ENCODE data around the gene OR13H1. TPM values are rescaled to one million over a fixed set of nuclear protein-coding genes. Genes with fewer than 3 reads are reported as not detected.
"Not testable (repeated sequence)": the region's sequence is repeated elsewhere in the genome, so short reads cannot be mapped to it uniquely, and the experiment has no call there.

OR13H1 gene, protein sequence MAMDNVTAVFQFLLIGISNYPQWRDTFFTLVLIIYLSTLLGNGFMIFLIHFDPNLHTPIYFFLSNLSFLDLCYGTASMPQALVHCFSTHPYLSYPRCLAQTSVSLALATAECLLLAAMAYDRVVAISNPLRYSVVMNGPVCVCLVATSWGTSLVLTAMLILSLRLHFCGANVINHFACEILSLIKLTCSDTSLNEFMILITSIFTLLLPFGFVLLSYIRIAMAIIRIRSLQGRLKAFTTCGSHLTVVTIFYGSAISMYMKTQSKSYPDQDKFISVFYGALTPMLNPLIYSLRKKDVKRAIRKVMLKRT
- total RNA-seq, result not detected

DNA sequence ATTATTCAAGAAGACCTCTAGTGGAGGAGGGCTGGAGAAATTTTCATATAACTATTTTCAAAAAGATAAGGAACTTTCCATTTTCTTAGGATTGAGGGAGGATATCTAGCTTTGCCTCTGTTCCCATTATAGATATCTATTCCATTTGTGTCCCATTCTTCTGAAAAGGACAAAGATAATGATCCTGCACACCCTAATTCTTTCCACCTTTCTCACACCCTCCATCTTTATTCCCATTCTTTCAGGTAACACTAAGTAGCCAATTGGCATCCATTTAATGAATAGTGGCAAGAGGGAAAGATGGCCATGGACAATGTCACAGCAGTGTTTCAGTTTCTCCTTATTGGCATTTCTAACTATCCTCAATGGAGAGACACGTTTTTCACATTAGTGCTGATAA is at the start of gene OR13H1:
Gene OR13H1 (plus strand): TSS at position 301 of the 400 bp plus-strand sequence. CDS start 0 bp downstream, at position 301.
- no peak within 1 kb of the TSS for H3K27ac ChIP-seq
- H3K4me1 ChIP-seq, result no peaks in the 10 kb centered on the region
- no peaks in the 10 kb centered on the region for H3K27me3 ChIP-seq
- TF ChIP-seq POLR2A (IDR thresholded peaks at IDR 0.05), result no peak
- TF ChIP-seq, protein P1, sequence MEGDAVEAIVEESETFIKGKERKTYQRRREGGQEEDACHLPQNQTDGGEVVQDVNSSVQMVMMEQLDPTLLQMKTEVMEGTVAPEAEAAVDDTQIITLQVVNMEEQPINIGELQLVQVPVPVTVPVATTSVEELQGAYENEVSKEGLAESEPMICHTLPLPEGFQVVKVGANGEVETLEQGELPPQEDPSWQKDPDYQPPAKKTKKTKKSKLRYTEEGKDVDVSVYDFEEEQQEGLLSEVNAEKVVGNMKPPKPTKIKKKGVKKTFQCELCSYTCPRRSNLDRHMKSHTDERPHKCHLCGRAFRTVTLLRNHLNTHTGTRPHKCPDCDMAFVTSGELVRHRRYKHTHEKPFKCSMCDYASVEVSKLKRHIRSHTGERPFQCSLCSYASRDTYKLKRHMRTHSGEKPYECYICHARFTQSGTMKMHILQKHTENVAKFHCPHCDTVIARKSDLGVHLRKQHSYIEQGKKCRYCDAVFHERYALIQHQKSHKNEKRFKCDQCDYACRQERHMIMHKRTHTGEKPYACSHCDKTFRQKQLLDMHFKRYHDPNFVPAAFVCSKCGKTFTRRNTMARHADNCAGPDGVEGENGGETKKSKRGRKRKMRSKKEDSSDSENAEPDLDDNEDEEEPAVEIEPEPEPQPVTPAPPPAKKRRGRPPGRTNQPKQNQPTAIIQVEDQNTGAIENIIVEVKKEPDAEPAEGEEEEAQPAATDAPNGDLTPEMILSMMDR (IDR thresholded peaks at IDR 0.05), result no peak
- H3K36me3 ChIP-seq, result no peaks in the 10 kb centered on the region
- no peak for DNase-seq
- no peaks in the 10 kb centered on the region for H3K9me3 ChIP-seq
- H3K4me3 ChIP-seq, result no peak within 1 kb of the TSS

DNA sequence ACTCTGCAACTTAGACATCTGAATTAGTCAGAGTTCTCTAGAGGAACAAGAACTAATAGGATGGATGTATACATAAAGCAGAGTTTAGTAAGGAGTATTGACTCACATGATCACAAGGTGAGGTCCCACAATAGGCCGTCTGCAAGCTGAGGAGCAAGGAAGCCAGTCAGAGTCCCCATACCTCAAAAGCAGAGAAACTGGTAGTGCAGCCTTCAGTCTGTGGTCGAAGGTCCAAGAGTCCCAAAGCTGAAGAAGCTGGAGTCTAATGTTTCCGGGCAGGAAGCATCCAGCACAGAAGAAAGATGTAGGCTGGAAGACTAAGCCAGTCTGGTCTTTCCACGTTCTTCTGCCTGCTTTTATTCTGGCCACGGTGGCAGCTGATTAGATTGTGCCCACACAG is 42.3 kb upstream of the OR13H1 start:
- not testable (repeated sequence) for H3K4me1 ChIP-seq, DNase-seq, H3K36me3 ChIP-seq, H3K27ac ChIP-seq, H3K27me3 ChIP-seq, H3K9me3 ChIP-seq, H3K4me3 ChIP-seq

- no peak overlapping the region for H3K27ac ChIP-seq
- no peak for TF ChIP-seq POLR2A (IDR thresholded peaks at IDR 0.05)
- TF ChIP-seq, protein P1 (IDR thresholded peaks at IDR 0.05), result no peak
- H3K4me3 ChIP-seq, result no peak overlapping the region
- H3K27me3 ChIP-seq, result no peaks in the 10 kb centered on the region
- DNase-seq, result no peak
- H3K9me3 ChIP-seq, result no peaks in the 10 kb centered on the region
- no peaks in the 10 kb centered on the region for H3K4me1 ChIP-seq
- H3K36me3 ChIP-seq, result no peaks in the 10 kb centered on the region
Measured at GRCh38 chrX:131513159-131513914, 30.5 kb upstream of the OR13H1 start.

DNA sequence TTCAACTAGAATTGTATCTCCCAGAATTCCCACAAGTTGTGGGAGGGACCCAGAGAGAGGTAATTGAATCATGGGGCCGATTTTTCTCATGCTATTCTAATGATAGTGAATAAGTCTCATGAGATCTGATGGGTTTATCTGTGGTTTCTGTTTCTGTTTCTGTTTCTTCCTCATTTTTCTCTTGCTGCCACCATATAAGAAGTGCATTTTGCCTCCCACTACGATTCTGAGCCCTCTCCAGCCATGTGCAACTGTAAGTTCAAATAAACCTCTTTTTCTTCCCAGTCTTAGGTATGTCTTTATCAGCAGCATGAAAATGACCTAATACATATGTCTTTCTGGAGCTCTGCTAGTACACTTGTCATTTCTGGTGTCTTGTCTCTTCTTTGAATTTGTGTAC is 22.1 kb upstream of the OR13H1 start:
- no peaks in the 10 kb centered on the region for H3K4me1 ChIP-seq
- no peaks in the 10 kb centered on the region for H3K36me3 ChIP-seq
- no peaks in the 10 kb centered on the region for H3K27me3 ChIP-seq
- no peak for TF ChIP-seq POLR2A (IDR thresholded peaks at IDR 0.05)
- TF ChIP-seq, protein P1 (IDR thresholded peaks at IDR 0.05), result no peak
- no peak overlapping the region for H3K4me3 ChIP-seq
- no peak for DNase-seq
- no peak overlapping the region for H3K27ac ChIP-seq
- H3K9me3 ChIP-seq, result no peaks in the 10 kb centered on the region

GRCh38 chrX:131544218-131544617 is 344 bp downstream of the OR13H1 start:
- Histone ChIP-seq H3K27ac (no peak overlapping the region), H3K4me1 (no peaks in the 10 kb centered on the region), H3K36me3 (no peaks in the 10 kb centered on the region), H3K4me3 (no peak overlapping the region), H3K9me3 (no peaks in the 10 kb centered on the region), H3K27me3 (no peaks in the 10 kb centered on the region)
- TF ChIP-seq, protein P1 (IDR thresholded peaks at IDR 0.05), result no peak
- TF ChIP-seq POLR2A (IDR thresholded peaks at IDR 0.05), result no peak
- no peak for DNase-seq

- TF ChIP-seq POLR2A (IDR thresholded peaks at IDR 0.05), result no peak
- TF ChIP-seq, protein P1 (IDR thresholded peaks at IDR 0.05), result no peak
- DNase-seq, result no peak
- no peaks in the 10 kb centered on the region for H3K9me3 ChIP-seq
Measured at GRCh38 chrX:131549011-131549410, 5.1 kb downstream of the OR13H1 start.

GRCh38 chrX:131552453-131552852 is 8.6 kb downstream of the OR13H1 start:
- not testable (repeated sequence) for H3K9me3 ChIP-seq, DNase-seq, H3K27ac ChIP-seq, H3K4me1 ChIP-seq, H3K4me3 ChIP-seq, H3K36me3 ChIP-seq, H3K27me3 ChIP-seq

More at GRCh38 chrX:131549011-131549410, 5.1 kb downstream of the OR13H1 start:
- Histone ChIP-seq H3K4me1 (no peaks in the 10 kb centered on the region), H3K27me3 (no peaks in the 10 kb centered on the region), H3K27ac (no peak overlapping the region), H3K36me3 (no peaks in the 10 kb centered on the region), H3K4me3 (no peak overlapping the region)

Data from Peyer's patch (tissue), 4 donors.